ENCODE results near the gene PSMA8. TPM values are rescaled to one million over a fixed set of nuclear protein-coding genes. Genes with fewer than 3 reads are reported as not detected.
A peak's percentile ranks its signal among the peaks of the same experiment; 100 is the strongest.

The PSMA8 gene
- total RNA-seq, 2 experiments from 2014 or later: 0.19 TPM; not detected in 1

DNA sequence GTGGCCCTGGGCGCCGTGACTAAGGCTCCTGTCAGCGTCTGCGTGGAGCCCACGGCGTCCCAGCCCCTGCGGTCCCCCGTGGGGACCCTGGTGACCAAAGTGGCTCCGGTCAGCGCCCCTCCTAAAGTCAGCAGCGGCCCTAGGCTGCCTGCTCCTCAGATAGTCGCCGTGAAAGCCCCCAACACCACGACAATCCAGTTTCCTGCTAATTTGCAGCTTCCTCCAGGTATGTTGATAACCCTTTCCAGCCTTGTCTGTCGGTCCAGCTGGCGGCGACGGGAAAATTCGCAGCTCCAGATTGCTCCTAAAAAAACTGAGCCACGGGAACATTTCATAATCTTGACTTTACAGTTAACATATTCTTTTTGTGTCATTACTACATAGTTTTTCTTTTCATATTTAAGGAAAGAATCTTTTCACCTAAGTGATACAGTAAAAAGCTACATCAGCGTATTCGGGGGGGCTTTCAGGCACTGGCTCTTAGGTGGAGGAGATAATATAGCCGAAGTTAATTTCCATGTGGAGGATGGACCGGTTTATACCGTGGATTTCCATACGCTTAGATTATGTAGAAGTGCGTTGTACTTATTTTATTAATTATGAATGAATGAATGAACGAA, 93.5 kb downstream of the PSMA8 start:
- CTCF ChIA-PET (ENCODE audit: unreplicated experiment): no interaction called here
- Histone ChIP-seq H4K20me1 (ENCODE audit: insufficient read depth, low read length) (peaks cover 21% of the 10 kb centered on the region; the same call in 1 of the 2 replicates), H3K4me2 (ENCODE audit: low read length) (peak overlapping the region; percentile 91), H3K36me3 (ENCODE audit: insufficient read depth, low read length) (peaks cover 28% of the 10 kb centered on the region), H3K4me1 (ENCODE audit: insufficient read depth, low read length, poor library complexity, severe bottlenecking) (peaks cover 37% of the 10 kb centered on the region), H3K9me3 (ENCODE audit: low read length) (peaks cover 3% of the 10 kb centered on the region; the same call in 1 of the 2 replicates), H3K4me3 (ENCODE audit: low read depth, low read length, poor library complexity, severe bottlenecking) (peak overlapping the region; percentile 80), H3K27ac (ENCODE audit: low read depth, low read length, poor library complexity, severe bottlenecking) (peak overlapping the region; percentile 62), H2AFZ (ENCODE audit: low read length) (0 out of 2 replicates have a peak overlapping the region, but pooled peaks have one; percentile 90), H3K79me2 (ENCODE audit: insufficient read depth, low read depth, low read length) (peaks cover 56% of the 10 kb centered on the region), H3K9me2 (ENCODE audit: insufficient read depth, low read length) (no peaks in the 10 kb centered on the region)
- intact Hi-C loops (cut with micrococcal nuclease; ENCODE audit: unreplicated experiment): loop anchor here (1.0 to 2.0 kb wide), 4 partner anchors 28 to 137 kb away; partner anchors contain the start of gene SS18
- POLR2A ChIA-PET: interaction anchor here (0.5 to 4.1 kb wide), 7 partner anchors 11 to 53 kb away, joined by 3 to 26 read pairs (median 3); no protein-coding TSS in a partner anchor
- no peak for DNase-seq (ENCODE audit: low spot score)
- TF ChIP-seq, protein P1, sequence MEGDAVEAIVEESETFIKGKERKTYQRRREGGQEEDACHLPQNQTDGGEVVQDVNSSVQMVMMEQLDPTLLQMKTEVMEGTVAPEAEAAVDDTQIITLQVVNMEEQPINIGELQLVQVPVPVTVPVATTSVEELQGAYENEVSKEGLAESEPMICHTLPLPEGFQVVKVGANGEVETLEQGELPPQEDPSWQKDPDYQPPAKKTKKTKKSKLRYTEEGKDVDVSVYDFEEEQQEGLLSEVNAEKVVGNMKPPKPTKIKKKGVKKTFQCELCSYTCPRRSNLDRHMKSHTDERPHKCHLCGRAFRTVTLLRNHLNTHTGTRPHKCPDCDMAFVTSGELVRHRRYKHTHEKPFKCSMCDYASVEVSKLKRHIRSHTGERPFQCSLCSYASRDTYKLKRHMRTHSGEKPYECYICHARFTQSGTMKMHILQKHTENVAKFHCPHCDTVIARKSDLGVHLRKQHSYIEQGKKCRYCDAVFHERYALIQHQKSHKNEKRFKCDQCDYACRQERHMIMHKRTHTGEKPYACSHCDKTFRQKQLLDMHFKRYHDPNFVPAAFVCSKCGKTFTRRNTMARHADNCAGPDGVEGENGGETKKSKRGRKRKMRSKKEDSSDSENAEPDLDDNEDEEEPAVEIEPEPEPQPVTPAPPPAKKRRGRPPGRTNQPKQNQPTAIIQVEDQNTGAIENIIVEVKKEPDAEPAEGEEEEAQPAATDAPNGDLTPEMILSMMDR (conservative IDR thresholded peaks at IDR 0.05; ENCODE audit: low read length): no peak
- BruUV-seq (replicated peaks): no TSS peak

DNA sequence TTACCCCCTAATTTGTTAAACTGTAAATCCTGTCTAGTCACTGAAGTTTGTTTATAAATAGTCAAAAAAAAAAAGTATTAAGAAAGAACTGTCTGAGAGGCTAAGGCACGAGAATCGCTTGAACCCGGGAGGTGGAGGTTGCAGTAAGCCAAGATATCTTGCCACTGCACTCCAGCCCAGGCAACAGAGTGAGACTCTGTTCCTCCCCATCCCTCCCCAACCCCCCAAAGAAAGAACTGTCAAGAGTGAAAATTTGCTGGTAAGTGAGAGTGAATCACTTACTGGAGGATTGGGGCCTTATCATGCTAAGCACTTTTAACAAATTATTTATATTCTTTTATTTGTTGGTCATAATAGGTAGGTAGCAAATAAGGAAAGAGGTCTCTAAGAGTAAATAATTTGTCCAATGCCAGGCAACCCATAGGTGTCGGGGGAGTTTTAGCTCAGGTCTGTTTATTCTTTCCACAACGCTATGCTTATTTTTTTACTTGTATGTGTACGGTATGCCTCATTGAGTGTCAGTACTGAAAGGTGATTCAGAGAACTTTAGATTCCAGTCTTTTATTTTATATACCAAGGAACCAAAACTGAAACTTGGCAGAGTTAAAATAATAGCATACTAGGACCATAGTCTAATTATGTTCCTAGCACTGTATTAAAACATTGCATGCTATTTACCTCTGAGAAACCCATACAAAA, 95.0 kb downstream of the PSMA8 start:
- no peak overlapping the region for H2AFZ ChIP-seq (ENCODE audit: low read length)
- peaks cover 38% of the 10 kb centered on the region for H3K36me3 ChIP-seq (ENCODE audit: insufficient read depth, low read length)
- ChIA-PET CTCF (ENCODE audit: unreplicated experiment) (no interaction called here), POLR2A (no interaction called here)
- H3K27ac ChIP-seq (ENCODE audit: low read depth, low read length, poor library complexity, severe bottlenecking): peak overlapping the region; percentile 62
- no peaks in the 10 kb centered on the region for H3K9me2 ChIP-seq (ENCODE audit: insufficient read depth, low read length)
- H3K4me3 ChIP-seq (ENCODE audit: low read depth, low read length, poor library complexity, severe bottlenecking): peak overlapping the region; percentile 80
- peak; percentile 25 for DNase-seq (ENCODE audit: low spot score)
- TF ChIP-seq EZH2phosphoT487 (IDR thresholded peaks at IDR 0.05; ENCODE audit: borderline replicate concordance, low read depth, low read length): no peak
- TF ChIP-seq, protein P1 (conservative IDR thresholded peaks at IDR 0.05; ENCODE audit: low read length): no peak
- BruUV-seq (replicated peaks): no TSS peak
- H3K9me3 ChIP-seq (ENCODE audit: low read length): peaks cover 5% of the 10 kb centered on the region; the same call in 1 of the 2 replicates
- peak overlapping the region; percentile 91 for H3K4me2 ChIP-seq (ENCODE audit: low read length)
- H4K20me1 ChIP-seq (ENCODE audit: insufficient read depth, low read length): peaks cover 21% of the 10 kb centered on the region; the same call in 1 of the 2 replicates
- peaks cover 36% of the 10 kb centered on the region for H3K4me1 ChIP-seq (ENCODE audit: insufficient read depth, low read length, poor library complexity, severe bottlenecking)
- intact Hi-C loops (cut with micrococcal nuclease; ENCODE audit: unreplicated experiment): no loop called here
- peaks cover 72% of the 10 kb centered on the region for H3K79me2 ChIP-seq (ENCODE audit: insufficient read depth, low read depth, low read length)

All from OCI-LY7 (cell line).